ENCODE results near the gene VPS18.

Gene VPS18

DNA sequence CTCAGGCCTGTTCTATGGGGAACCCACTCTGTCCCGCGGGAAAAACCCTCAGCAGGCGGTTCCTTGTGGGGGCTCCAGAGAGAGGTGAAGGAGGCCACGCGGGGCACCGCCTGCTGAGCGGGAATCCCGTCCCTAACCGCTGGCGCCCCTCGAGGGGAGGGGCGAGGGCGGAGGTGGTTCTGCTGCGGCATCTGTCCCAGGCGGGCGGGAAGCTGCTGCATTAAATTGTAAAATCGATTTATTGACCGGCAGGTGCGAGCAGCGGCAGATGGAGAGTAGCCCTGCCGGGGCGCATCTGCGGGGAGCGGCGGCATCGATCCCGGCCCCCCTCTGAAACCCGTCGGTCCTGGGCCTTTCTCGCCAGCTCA is 31.2 kb downstream of the VPS18 start:
- DNase-seq, result no peak

DNA sequence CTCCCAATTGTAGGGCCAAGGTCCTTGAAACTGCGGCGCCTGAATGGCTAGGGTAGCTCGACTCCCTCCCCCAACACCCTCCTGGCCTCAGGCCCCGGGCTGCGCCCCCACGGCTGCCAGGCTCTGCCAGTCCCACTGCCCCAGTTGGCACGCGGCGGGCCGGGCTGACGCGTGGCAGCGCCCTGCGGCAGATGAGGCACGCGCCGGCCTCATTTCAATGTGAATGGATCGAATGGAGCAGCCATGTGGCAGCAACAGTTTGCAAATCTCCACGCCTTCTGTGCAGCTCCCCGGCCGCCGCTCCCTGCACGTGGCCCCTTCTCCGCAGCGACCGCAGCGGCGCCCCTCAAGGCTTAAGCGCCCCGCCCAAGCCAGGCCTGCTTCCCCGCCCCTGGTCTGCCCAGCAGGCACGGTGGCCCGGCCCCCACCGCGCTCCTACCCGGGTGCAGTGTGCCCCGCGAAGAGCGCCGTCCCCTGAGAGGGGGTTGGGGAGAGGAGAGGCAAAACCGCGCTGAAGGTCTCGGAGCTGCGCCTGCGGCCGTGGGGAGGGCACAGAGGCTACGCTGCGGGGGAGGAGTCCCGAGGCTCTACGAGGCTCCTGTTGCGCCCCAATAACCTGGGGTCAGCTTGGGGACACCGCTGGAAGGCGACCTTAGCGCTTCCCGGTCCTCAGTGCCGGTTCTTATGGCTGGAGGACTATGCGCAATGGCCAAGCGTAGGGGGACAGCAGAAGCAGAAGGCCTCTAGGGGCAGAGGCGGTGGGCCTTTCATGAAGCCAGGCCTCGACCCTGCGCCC is 31.8 kb downstream of the VPS18 start:
- no peak for DNase-seq

DNA sequence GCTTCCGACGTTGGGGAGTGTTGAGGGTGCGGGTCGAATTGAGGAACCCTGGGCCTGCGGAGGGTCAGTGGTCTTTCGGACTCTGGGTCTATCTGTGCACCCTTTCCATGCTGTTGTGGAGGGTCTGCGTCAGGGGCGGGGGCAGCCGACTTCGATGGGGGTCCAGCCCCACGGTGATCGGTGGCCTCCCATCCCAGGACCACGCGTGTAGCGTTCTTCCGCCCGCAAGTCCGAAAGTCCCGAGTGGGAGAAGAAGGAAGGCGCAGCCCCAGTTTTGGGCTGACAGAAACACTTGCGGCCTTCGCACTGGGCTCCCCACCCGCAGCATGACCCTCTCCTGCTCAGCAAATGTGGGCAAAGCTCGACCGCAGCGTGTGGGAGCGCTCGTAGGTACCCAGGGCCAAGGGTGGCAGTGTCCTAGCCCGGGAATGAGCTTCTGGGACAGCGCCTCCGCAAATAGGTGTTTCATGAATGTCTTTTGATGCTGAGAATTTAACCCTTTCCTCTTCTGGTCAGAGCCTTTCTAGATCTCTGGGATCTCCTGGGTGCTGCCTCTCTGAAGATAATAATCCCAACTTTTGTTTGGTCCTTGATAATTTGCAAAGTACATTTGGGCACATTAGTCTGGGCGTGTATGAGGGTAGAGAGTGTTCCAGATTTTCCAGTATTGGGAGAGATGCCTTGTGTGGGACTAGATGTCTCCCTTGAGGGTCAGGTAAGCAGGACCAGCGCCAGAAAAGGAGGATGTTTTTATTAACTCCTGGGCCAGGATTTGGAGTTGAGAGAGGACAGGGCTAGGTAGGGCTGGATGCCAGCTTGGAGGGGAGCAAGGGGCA is 32.6 kb downstream of the VPS18 start:
- DNase-seq, result no peak

DNA sequence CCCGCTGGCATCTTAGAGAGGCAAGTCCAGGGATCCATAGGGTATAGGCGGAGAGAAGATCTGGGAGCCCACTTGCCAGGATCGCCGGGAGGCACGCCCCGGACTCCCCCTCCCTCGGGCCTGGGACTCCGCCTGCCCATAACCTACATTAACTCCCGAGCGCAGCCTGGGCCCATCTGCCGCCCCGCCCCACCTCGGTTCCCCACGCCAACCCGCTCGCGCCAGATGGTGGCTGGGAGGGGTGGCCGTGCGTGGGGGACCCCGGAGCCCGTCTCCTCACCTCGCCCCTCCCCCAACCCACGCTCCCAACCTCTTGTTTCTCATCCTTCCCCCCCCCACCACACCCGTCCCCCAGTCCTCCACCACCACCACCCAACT is 33.2 kb downstream of the VPS18 start:
- DNase-seq, result no peak

DNA sequence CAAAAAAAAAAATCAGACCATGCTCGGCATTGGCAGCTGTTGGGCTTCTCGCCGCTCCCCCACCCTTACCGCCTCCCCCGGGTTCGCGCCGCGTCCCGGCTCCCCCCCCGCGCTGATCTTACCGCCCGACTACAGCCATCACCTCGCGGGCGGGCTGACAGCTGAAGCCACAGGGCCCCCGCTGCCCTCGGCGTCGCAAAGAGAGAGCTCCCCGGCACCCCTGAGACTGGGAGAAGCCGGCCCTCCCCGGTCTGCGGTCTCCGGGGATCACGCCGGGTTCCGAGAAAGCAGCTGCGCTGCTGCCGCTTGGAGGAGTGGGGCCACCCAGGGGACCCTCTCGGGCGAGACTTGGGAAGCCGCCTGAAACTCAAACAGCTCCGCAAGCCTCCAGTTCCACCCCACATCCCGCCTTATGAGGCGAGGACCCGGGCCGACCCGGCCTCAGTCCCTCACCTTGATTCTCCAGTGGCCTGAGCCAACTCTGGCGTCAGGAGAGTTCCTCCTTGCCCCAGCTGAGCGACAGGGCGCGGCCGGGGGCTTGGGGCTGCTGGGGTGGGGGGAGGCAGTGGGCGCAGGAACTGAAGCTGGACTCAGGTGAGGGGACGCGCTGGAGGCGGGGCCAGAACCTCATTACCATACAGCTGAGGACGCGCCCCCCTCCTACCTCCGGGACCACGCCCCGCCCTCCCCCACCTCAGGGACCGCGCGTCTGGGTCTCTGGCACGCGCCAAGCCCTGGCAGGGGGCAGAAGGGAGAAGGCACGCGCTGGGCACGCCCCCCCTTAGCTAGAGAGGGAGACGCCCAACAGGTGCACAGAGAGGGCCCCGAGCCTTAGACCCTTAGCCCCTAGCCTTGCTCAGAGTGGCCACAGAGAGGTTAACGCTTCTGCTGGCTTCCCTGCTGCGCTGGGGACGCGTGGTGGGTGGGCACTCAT is 33.9 kb downstream of the VPS18 start:
- no peak for DNase-seq

DNA sequence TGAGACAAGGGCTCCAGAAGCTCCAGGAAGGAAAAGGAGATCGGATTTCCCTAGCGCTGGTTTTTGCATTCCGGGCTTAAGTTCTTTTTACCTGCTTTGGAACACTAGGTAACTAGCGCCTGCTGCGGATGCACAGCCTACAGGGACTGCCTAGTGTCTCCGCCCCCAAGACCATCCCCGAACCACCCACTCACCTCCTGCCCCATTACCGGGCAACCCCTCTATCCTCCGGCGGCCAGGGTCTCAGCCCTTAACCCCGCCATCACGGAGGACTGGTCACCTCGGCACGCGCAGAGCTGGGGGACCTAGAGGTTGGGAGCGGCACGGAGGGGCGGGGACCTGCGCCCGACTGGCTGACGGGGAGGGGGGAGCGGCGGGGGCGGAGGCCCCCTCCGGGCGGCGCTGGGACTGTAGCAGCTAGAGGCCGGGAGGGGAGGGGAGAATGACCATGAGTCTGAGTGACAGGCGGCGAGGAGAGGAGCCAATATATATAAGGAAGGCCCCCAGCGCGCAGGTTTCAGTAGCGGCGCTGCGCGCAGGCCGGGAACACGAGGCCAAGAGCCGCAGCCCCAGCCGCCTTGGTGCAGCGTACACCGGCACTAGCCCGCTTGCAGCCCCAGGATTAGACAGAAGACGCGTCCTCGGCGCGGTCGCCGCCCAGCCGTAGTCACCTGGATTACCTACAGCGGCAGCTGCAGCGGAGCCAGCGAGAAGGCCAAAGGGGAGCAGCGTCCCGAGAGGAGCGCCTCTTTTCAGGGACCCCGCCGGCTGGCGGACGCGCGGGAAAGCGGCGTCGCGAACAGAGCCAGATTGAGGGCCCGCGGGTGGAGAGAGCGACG is 34.8 kb downstream of the VPS18 start, which contains the start of gene DLL4:
Gene DLL4, plus strand, starts transcription at position 520 of the 839 bp plus-strand sequence. CDS start 329 bp downstream, outside the sequence.
- no peak for DNase-seq

DNA sequence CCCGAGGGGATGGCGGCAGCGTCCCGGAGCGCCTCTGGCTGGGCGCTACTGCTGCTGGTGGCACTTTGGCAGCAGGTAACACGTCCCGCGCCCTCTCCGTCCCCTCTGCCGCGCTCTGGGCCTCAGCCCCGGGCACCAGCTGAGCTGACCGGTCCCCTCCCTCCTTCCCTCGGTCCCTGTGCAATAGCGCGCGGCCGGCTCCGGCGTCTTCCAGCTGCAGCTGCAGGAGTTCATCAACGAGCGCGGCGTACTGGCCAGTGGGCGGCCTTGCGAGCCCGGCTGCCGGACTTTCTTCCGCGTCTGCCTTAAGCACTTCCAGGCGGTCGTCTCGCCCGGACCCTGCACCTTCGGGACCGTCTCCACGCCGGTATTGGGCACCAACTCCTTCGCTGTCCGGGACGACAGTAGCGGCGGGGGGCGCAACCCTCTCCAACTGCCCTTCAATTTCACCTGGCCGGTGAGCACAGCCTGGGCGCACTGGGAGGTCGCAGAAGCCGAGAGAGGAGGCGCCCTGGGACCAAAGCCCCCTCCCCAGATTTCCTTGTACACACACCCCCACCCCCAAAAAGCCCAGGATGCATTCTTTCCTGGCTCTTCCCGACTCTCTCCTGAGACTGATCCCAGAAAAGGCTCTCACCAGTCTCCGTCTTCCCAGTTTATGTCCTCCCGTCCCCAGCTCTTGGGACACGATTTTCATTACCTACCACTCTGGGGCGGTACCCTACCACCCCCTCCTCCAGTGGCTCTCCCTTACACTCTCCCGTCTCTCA is 35.6 kb downstream of the VPS18 start:
- no peak for DNase-seq

DNA sequence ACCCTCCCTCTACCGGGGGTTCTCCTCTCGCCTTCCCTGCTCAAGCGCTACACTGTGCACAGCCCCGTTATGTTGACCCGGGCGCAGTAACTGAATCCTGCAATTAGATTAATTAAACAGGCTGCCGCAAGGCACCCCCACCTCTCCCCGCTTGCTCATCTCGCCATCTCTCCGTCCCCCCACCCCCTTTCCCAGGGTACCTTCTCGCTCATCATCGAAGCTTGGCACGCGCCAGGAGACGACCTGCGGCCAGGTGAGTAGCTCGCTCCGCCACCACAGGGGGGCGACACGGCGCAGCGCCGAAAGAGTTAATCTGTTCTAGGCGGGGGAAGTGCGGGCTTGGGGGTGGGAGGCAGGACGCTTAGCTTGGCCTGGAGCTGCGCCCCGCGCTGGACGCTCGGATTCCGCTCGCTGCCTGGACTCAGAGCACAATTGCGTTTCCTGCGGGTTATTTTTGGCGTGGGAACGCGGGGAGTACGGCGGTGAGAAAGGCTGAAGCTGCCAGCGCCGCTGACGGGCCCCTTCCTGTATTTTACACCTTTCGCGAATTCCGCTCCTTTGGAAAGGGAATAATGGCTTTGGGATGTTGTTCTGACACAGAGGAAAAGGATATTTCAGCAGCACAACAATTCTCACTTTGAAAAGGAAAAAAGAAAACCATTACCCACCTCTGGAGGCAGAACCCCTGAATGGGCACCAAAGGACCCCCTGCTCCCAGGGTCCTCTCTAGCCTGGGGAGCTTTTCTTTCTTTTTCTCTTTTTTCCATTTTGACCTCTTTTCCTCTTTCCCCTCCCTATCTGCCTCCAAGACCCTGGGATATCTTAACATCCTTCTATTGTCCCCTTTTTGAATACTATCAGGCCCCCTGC is 36.4 kb downstream of the VPS18 start:
- no peak for DNase-seq

DNA sequence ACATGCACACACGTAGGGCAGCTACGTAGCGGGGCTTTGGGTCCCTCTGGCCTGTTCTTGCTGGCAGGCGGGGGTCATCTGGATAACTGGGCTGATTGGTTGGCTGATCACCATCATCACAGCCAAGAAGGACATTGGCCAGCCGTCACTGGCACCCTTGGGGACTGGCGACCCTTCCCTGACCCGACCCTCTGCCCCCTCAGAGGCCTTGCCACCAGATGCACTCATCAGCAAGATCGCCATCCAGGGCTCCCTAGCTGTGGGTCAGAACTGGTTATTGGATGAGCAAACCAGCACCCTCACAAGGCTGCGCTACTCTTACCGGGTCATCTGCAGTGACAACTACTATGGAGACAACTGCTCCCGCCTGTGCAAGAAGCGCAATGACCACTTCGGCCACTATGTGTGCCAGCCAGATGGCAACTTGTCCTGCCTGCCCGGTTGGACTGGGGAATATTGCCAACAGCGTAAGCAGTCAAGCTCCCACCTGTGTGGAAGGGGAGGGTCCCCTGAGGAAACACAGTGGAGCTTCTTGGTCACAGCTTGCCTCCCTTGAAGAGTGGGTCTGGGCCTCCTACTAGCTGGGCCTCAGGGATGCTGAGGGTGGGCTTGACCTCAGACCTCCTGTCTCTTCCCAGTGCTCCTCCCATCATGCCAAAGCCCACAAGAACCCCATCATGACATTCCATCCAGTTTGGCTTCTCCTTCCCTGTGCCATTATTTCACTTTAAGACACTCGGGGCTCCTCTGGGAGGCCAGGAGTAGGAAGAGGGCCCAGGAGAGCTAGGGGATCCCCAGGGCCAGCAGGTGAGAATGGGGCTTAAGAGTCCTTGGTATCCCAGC is 37.3 kb downstream of the VPS18 start:
- no peak for DNase-seq

DNA sequence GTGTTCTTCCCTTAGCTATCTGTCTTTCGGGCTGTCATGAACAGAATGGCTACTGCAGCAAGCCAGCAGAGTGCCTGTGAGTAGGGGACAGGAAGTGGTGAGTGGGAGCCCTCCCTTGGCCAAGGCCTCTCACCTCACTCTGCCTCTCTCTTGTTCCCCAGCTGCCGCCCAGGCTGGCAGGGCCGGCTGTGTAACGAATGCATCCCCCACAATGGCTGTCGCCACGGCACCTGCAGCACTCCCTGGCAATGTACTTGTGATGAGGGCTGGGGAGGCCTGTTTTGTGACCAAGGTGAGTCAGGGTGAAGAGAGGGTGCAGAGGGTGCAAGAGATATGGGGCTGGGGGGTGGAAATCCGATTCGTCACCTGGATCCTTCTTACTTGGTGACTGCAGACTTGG is 37.9 kb downstream of the VPS18 start:
- DNase-seq, result no peak

DNA sequence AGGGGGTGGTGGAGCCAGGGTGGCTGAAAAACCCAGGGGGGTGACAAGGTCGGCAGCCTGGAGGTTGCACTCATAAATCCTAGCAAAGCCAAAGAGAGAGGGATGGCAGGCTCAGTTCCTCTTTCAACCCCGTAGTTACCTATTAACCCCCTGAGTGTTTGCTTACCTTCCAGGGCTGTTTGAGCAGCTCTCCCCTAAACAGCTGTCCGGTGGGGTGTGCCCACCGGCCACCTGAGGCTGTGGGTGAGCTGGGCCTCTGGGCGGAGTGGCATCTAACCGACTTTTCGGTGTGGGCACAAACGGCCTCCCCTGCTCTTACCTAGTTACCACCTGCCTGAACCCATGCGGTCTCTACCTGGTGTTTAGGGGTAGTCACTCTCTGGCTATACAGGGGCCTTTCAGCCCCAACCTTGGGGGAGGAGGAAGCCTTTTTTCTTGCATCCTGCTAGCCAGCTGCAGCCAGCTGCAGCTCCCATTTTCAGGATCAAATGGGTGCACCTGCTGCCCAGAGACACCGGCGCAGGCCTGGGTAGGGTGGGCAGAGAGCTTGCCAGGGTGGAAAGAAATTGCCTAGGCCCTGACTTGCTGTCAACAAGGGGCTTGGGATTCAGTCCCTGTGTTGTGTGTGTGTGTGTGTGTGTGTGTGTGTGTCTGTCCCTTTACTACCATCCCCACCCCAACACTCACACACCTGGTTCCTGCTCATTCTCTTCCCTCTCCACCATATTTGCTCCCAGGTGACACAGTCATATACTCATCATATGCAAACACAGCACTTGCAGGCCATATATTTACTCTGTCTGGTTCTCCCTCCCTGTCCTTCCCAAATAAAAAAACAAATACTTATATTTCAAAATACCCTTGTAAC is 38.6 kb downstream of the VPS18 start:
- no peak for DNase-seq

DNA sequence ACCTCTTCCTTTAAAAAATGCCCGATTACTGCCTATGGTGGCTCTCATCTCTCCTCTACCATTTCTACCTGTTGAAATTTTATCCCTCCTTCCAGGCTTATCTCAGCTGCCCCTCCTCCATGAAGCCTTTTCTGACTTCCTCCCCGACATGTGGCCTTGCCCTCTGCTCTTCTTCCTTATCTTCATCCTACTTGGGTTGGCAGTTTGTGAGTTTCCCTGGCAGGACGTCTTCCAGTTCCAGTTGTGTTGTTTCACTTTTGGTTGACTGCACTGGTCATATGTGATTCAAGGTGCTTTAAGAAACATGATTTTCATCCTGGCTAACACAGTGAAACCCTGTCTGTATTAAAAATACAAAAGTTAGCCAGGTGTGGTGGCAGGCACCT is 39.3 kb downstream of the VPS18 start:
- DNase-seq, result no peak

DNA sequence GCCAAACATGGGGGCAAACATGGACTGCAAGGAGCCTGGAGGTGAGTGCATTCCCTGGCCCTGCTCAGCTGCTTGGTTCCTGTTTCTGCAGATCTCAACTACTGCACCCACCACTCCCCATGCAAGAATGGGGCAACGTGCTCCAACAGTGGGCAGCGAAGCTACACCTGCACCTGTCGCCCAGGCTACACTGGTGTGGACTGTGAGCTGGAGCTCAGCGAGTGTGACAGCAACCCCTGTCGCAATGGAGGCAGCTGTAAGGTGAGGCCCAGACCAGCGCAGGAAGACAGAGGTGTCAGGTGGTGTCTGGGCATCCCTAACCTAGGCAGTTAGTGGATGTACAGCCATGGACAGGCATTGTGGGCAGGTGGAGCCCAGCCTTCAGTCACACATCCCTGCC is 40.2 kb downstream of the VPS18 start:
- no peak for DNase-seq

DNA sequence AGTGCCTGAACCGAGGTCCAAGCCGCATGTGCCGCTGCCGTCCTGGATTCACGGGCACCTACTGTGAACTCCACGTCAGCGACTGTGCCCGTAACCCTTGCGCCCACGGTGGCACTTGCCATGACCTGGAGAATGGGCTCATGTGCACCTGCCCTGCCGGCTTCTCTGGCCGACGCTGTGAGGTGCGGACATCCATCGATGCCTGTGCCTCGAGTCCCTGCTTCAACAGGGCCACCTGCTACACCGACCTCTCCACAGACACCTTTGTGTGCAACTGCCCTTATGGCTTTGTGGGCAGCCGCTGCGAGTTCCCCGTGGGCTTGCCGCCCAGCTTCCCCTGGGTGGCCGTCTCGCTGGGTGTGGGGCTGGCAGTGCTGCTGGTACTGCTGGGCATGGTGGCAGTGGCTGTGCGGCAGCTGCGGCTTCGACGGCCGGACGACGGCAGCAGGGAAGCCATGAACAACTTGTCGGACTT is 42.0 kb downstream of the VPS18 start:
- no peak for DNase-seq

DNA sequence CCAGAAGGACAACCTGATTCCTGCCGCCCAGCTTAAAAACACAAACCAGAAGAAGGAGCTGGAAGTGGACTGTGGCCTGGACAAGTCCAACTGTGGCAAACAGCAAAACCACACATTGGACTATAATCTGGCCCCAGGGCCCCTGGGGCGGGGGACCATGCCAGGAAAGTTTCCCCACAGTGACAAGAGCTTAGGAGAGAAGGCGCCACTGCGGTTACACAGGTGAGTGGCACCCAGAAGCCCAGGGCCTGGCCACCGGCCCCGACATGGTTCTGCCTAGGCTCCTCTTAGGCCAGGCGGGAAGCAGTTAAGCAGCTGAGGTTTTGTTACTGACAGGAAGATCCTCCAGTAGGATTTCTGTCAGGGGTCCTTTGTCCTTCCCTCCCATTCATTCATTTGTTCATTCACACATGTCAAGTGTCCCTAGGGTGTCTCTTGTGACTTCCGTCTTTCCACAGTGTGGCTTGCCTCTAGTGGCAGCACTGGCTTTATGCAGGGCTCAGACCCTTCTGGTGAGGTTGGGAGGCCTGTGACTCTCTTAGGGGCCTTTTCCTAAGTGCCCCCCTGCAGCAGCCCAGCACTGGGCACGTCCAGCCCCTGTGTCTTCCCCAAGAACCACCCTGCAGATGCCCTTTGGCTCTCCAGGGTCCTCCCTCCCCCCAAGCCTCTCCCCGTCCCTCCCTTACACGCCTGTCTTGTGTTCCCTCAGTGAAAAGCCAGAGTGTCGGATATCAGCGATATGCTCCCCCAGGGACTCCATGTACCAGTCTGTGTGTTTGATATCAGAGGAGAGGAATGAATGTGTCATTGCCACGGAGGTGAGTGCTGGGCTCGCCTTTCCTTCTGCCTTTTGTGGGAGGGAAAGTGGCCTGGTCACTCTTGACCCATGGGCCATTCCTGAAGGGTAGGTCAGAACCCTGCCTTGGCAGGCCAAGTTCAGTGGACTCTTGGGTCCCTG is 42.7 kb downstream of the VPS18 start:
- DNase-seq, result peak; percentile 43

DNA sequence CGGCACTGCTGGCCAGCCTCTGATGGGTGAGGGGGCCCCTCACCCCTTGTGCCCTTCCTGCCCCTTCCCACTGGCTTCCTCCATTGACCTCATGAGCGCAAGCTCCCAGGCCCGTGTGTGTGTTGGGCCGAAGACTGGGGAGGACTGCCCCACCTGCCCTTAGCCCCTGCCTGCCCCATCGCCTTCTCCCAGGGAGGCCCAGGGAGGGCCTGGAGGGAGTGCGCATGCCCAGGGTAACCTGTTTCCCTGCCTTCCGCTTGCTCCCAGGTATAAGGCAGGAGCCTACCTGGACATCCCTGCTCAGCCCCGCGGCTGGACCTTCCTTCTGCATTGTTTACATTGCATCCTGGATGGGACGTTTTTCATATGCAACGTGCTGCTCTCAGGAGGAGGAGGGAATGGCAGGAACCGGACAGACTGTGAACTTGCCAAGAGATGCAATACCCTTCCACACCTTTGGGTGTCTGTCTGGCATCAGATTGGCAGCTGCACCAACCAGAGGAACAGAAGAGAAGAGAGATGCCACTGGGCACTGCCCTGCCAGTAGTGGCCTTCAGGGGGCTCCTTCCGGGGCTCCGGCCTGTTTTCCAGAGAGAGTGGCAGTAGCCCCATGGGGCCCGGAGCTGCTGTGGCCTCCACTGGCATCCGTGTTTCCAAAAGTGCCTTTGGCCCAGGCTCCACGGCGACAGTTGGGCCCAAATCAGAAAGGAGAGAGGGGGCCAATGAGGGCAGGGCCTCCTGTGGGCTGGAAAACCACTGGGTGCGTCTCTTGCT is 43.7 kb downstream of the VPS18 start:
- DNase-seq, result no peak
